Prostate gland (tissue), 2 donors: ENCODE measurements around the gene ZNF563. TPM values are rescaled to one million over a fixed set of nuclear protein-coding genes. Genes with fewer than 3 reads are reported as not detected.

ENCODE experiments used
- DNase-seq: peaks from one replicate; pipeline ENCODE4 v3.0.0-alpha.2; 2019; ENCODE audit warnings: low spot score
- H3K27ac ChIP-seq, 2 donors: fragments of 200-600 bp; sonication (generic); 2 replicates each; pipeline ENCODE4 v1.5.1; 2017 to 2019
- H3K27me3 ChIP-seq: fragments of 200-600 bp; sonication (generic); replicated peaks from 2 replicates; pipeline ENCODE4 v1.5.1; 2019; ENCODE audit not compliant: insufficient read depth
- H3K36me3 ChIP-seq, 2 donors: fragments of 200-600 bp; sonication (generic); 1 replicate in 1 of 2; 2 replicates in 1 of 2; pipeline versions ENCODE4 v1.5.1 to v1.8.1; 2017 to 2019
- H3K4me1 ChIP-seq: fragments of 200-600 bp; sonication (generic); replicated peaks from 2 replicates; pipeline ENCODE4 v1.5.1; 2019
- H3K4me3 ChIP-seq, 2 donors: fragments of 200-600 bp; sonication (generic); 2 replicates each; pipeline ENCODE4 v1.5.1; 2017 to 2019
- H3K9me3 ChIP-seq: fragments of 200-600 bp; sonication (generic); 2 replicates; pipeline ENCODE4 v1.5.1; 2017
- POLR2A ChIP-seq: fragments of 450-650 bp; IDR thresholded peaks from one replicate; pipeline ENCODE4 v1.6.1; 2016; ENCODE audit warnings: antibody characterized with exemption, mild to moderate bottlenecking
- POLR2AphosphoS5 ChIP-seq: sonication (generic); formaldehyde crosslinking; IDR thresholded peaks from one replicate; pipeline ENCODE4 v1.6.1; 2017; ENCODE audit warnings: antibody characterized with exemption
- WGBS: methylation state at CpG from one replicate; pipeline ENCODE4 v1.1.5; 2018; 5-methylcytosine and 5-hydroxymethylcytosine counted together
- intact Hi-C: fragments of 100-400 bp; cut with DNase I; formaldehyde crosslinking; loops from one replicate; pipeline ENCODE4 v1.14.2; 2022
- small RNA-seq, 2 donors: library from RNA; depleted of rRNA; stranded (forward); fragments of <200 nt; gene quantifications; one replicate each; pipeline ENCODE3, GENCODE V24; 2016
- total RNA-seq, 2 donors: library from RNA; depleted of rRNA; stranded (reverse); fragments of >200 nt; gene quantifications; one replicate each; pipeline ENCODE4 v1.1.0, GENCODE V29; 2016
- TF ChIP-seq, protein P1 (sequence below), 4 experiments: fragments of 200-600 bp in 2 of 4; fragments of 450-650 bp in 2 of 4; sonication (generic) in 2 of 4; IDR thresholded peaks; 1 replicate in 3 of 4; 2 replicates in 1 of 4; pipeline ENCODE4 v1.5.1; 2016 to 2019; ENCODE audit warnings: antibody characterized with exemption in 4 of 4, mild to moderate bottlenecking in 2 of 4, moderate library complexity in 2 of 4

The ZNF563 gene
- total RNA-seq, 2 donors from 2014 or later: 16.7 to 23.6 TPM

DNA sequence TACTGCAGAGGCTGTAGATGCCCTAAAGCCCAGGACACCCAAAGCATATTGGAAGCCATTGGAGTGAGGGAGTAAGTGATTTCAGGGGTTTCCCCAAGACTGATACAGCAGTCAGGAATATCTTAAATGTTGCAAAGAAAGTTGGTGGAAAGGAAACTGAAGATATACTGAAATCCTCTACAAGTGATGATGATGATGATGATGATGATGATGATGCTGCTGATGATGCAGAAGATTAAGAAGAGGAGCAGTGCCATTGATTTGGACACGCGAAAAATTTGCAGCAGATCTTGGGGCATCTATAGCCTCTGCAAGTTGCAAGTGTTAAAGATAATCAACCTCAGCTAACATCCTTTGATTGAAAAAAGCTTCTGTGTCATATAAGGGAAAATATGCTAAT lies 62.6 kb downstream of the ZNF563 start:
- H3K9me3 ChIP-seq: no peaks in the 10 kb centered on the region
- no peak overlapping the region for H3K27ac ChIP-seq
- intact Hi-C loops: no loop called here
- no peaks in the 10 kb centered on the region for H3K4me1 ChIP-seq
- H3K27me3 ChIP-seq: no peaks in the 10 kb centered on the region
- peaks cover 11 to 17% of the 10 kb centered on the region in 2 donors for H3K36me3 ChIP-seq
- WGBS: 97% methylated on average over 2 of the region's 2 CpGs
- DNase-seq: no peak
- H3K4me3 ChIP-seq: no peak overlapping the region
- TF ChIP-seq POLR2AphosphoS5 (no peak), POLR2A (no peak)
- TF ChIP-seq, protein P1, sequence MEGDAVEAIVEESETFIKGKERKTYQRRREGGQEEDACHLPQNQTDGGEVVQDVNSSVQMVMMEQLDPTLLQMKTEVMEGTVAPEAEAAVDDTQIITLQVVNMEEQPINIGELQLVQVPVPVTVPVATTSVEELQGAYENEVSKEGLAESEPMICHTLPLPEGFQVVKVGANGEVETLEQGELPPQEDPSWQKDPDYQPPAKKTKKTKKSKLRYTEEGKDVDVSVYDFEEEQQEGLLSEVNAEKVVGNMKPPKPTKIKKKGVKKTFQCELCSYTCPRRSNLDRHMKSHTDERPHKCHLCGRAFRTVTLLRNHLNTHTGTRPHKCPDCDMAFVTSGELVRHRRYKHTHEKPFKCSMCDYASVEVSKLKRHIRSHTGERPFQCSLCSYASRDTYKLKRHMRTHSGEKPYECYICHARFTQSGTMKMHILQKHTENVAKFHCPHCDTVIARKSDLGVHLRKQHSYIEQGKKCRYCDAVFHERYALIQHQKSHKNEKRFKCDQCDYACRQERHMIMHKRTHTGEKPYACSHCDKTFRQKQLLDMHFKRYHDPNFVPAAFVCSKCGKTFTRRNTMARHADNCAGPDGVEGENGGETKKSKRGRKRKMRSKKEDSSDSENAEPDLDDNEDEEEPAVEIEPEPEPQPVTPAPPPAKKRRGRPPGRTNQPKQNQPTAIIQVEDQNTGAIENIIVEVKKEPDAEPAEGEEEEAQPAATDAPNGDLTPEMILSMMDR (IDR thresholded peaks at IDR 0.05): no peak

Small RNAs within 50 kb of the gene (small RNA-seq; reads per million reads assigned to genes)
- gene RPS29P23: 0 reads per million in 2 donors

Other genes starting within 250 kb of the ZNF563 start
- gene ZNF20, start 193.3 kb downstream of the ZNF563 start, total RNA-seq: 1 to 10 TPM in 1 of 2 donors, not detected in 1; 6.0 TPM
- 10 to 100 TPM in 1 of 2 donors, 1 to 10 TPM in 1; 7.8 to 15.6 TPM for gene ZNF625, start 176.9 kb downstream of the ZNF563 start, total RNA-seq
- 10 to 100 TPM; 11.9 to 14.9 TPM for gene ZNF136, start 170.5 kb downstream of the ZNF563 start, total RNA-seq
- gene ZNF44, start 38.8 kb downstream of the ZNF563 start, total RNA-seq: 10 to 100 TPM; 10.3 to 16.2 TPM
- 1 to 10 TPM; 2.3 to 2.6 TPM for gene ZNF442, start 32.0 kb upstream of the ZNF563 start, total RNA-seq
- 1 to 10 TPM; 4.5 to 5.7 TPM for gene ZNF799, start 67.6 kb upstream of the ZNF563 start, total RNA-seq
- gene ZNF443, start 107.4 kb upstream of the ZNF563 start, total RNA-seq: 1 to 10 TPM; 5.7 to 5.8 TPM
- gene ZNF709, start 151.2 kb upstream of the ZNF563 start, total RNA-seq: 1 to 10 TPM; 3.9 to 5.4 TPM
- 10 to 100 TPM; 17.6 to 17.9 TPM for gene ZNF564, start 217.8 kb upstream of the ZNF563 start, total RNA-seq